H1 (cell line): Measurements from ENCODE around the gene HOMER3. TPM values are rescaled to one million over a fixed set of nuclear protein-coding genes. Genes with fewer than 3 reads are reported as not detected.
A peak's percentile ranks its signal among the peaks of the same experiment; 100 is the strongest.

Source experiments
- CTCF ChIA-PET: fragments of 300-600 bp; sonication (Branson Sonifier 250); formaldehyde crosslinking; loops from one replicate; lab custom pipeline; 2021; ENCODE audit not compliant: partially characterized antibody; lab: Charles Lee
- POLR2A ChIA-PET: fragments of 300-600 bp; sonication (Branson Sonifier 250); formaldehyde crosslinking; loops from one replicate; lab custom pipeline; 2021; ENCODE audit warnings: inconsistent platforms; ENCODE audit not compliant: partially characterized antibody; lab: Charles Lee
- DNase-seq, 2 experiments: peaks; one replicate each; pipeline versions ENCODE4 v3.0.0 to v3.0.0-alpha.2; 2010 to 2022; ENCODE audit warnings: low spot score in 2 of 2, low read depth in 1 of 2, mixed read lengths in 1 of 2
- FAIRE-seq: peaks from 2 replicates; lab custom pipeline; 2011; peaks lifted over from hg19 to GRCh38; lab: Jason Lieb, UNC
- H2AFZ ChIP-seq: 2 replicates; pipeline ENCODE4 v1.8.1; 2012; ENCODE audit warnings: low read length, inconsistent platforms
- H2AK5ac ChIP-seq: 2 replicates; pipeline ENCODE4 v1.6.1; 2013; ENCODE audit warnings: low read depth, low read length
- H2BK120ac ChIP-seq: replicated peaks from 2 replicates; pipeline ENCODE3; 2013; ENCODE audit warnings: low read depth, low read length, inconsistent platforms
- H2BK12ac ChIP-seq: 2 replicates; pipeline ENCODE4 v1.6.1; 2013; ENCODE audit warnings: low read depth, low read length
- H2BK15ac ChIP-seq: 2 replicates; pipeline ENCODE4 v1.6.1; 2013; ENCODE audit warnings: low read length
- H2BK20ac ChIP-seq: 2 replicates; pipeline ENCODE4 v1.6.1; 2013; ENCODE audit warnings: low read length
- H2BK5ac ChIP-seq: 2 replicates; pipeline ENCODE4 v1.6.1; 2013; ENCODE audit warnings: low read depth, low read length
- H3K14ac ChIP-seq: 2 replicates; pipeline ENCODE4 v1.6.1; 2013; ENCODE audit warnings: inconsistent platforms; ENCODE audit not compliant: insufficient read length
- H3K18ac ChIP-seq: 2 replicates; pipeline ENCODE4 v1.6.1; 2013; ENCODE audit warnings: low read length; ENCODE audit errors: extremely low read depth
- H3K23ac ChIP-seq: 2 replicates; pipeline ENCODE4 v1.6.1; 2013; ENCODE audit warnings: inconsistent platforms; ENCODE audit not compliant: insufficient read length
- H3K23me2 ChIP-seq: 2 replicates; pipeline ENCODE4 v1.6.1; 2013; ENCODE audit warnings: low read depth, low read length
- H3K27ac ChIP-seq: 2 replicates; pipeline ENCODE4 v1.6.1; 2011; ENCODE audit warnings: low read depth, low read length, inconsistent platforms
- H3K27me3 ChIP-seq, 4 experiments: replicated peaks in 1 of 4; 1 replicate in 1 of 4; 2 replicates in 3 of 4; pipeline versions ENCODE4 v1.6.1 to v1.8.1; 2011 to 2013; ENCODE audit warnings: low read length in 3 of 4, mild to moderate bottlenecking in 3 of 4, inconsistent platforms in 2 of 4, mixed read lengths in 2 of 4, moderate library complexity in 1 of 4; ENCODE audit not compliant: control insufficient read depth in 3 of 4, insufficient read depth in 3 of 4; ENCODE audit errors: extremely low read depth in 1 of 4
- H3K36me3 ChIP-seq, 4 experiments: 2 replicates each; pipeline versions ENCODE4 v1.6.1 to v1.8.1; 2011 to 2013; ENCODE audit warnings: mild to moderate bottlenecking in 4 of 4, low read length in 3 of 4, moderate library complexity in 2 of 4, control low read depth in 1 of 4, inconsistent platforms in 1 of 4; ENCODE audit not compliant: insufficient read depth in 4 of 4, control insufficient read depth in 2 of 4
- H3K4ac ChIP-seq: replicated peaks from 2 replicates; pipeline ENCODE3; 2013; ENCODE audit warnings: low read length, low read depth, mixed read lengths, inconsistent platforms; ENCODE audit not compliant: insufficient read length
- H3K4me1 ChIP-seq, 4 experiments: replicated peaks in 1 of 4; 1 replicate in 1 of 4; 2 replicates in 3 of 4; pipeline versions ENCODE4 v1.6.1 to v1.8.1; 2011 to 2013; ENCODE audit warnings: low read length in 3 of 4, inconsistent platforms in 2 of 4, mixed read lengths in 1 of 4; ENCODE audit not compliant: insufficient read depth in 4 of 4, control insufficient read depth in 3 of 4
- H3K4me2 ChIP-seq, 2 experiments: 2 replicates each; pipeline versions ENCODE4 v1.6.1 to v1.8.1; 2011 to 2013; ENCODE audit warnings: low read depth in 2 of 2, low read length in 2 of 2, control low read depth in 1 of 2, inconsistent platforms in 1 of 2, mild to moderate bottlenecking in 1 of 2; ENCODE audit not compliant: insufficient read depth in 1 of 2
- H3K4me3 ChIP-seq, 4 experiments: fragments of 200-600, 300-600 bp in 1 of 4; sonication (generic), shearing (Covaris generic), sonication (Bioruptor Twin) in 1 of 4; 2 replicates each; pipeline versions ENCODE4 v1.5.1 to v1.8.1; 2011 to 2016; ENCODE audit warnings: low read length in 4 of 4, low read depth in 3 of 4, control low read depth in 2 of 4, inconsistent platforms in 2 of 4, mild to moderate bottlenecking in 2 of 4, mixed read lengths in 1 of 4, moderate library complexity in 1 of 4; ENCODE audit not compliant: insufficient read depth in 2 of 4; ENCODE audit errors: extremely low read depth in 1 of 4
- H3K56ac ChIP-seq: replicated peaks from 2 replicates; pipeline ENCODE3; 2013; ENCODE audit warnings: low read depth, mild to moderate bottlenecking, mixed read lengths, low read length, inconsistent platforms; ENCODE audit not compliant: insufficient read length
- H3K79me1 ChIP-seq: 2 replicates; pipeline ENCODE4 v1.6.1; 2013; ENCODE audit warnings: low read depth, low read length, control low read depth
- H3K79me2 ChIP-seq, 2 experiments: 2 replicates each; pipeline versions ENCODE4 v1.6.1 to v1.8.1; 2012 to 2013; ENCODE audit warnings: low read length in 2 of 2, mild to moderate bottlenecking in 2 of 2, inconsistent platforms in 1 of 2; ENCODE audit not compliant: insufficient read depth in 2 of 2, control insufficient read depth in 1 of 2
- H3K9ac ChIP-seq, 4 experiments: replicated peaks in 1 of 4; 1 replicate in 1 of 4; 2 replicates in 3 of 4; pipeline versions ENCODE4 v1.6.1 to v1.8.1; 2011 to 2013; ENCODE audit warnings: low read depth in 3 of 4, low read length in 3 of 4, control low read depth in 2 of 4, mild to moderate bottlenecking in 2 of 4, moderate library complexity in 2 of 4, inconsistent platforms in 1 of 4; ENCODE audit errors: extremely low read depth in 1 of 4
- H3K9me3 ChIP-seq, 2 experiments: 2 replicates each; pipeline versions ENCODE4 v1.6.1 to v1.8.1; 2012 to 2013; ENCODE audit warnings: mild to moderate bottlenecking in 2 of 2, moderate library complexity in 2 of 2, control low read depth in 1 of 2, inconsistent platforms in 1 of 2, low read depth in 1 of 2, low read length in 1 of 2, mixed read lengths in 1 of 2; ENCODE audit not compliant: insufficient read depth in 2 of 2
- H4K20me1 ChIP-seq, 2 experiments: replicated peaks in 1 of 2; 2 replicates each; pipeline versions ENCODE3 to v1.8.1; 2011 to 2013; ENCODE audit warnings: inconsistent platforms in 2 of 2, low read length in 2 of 2, mild to moderate bottlenecking in 1 of 2; ENCODE audit not compliant: insufficient read depth in 2 of 2, control insufficient read depth in 1 of 2
- H4K5ac ChIP-seq: 2 replicates; pipeline ENCODE4 v1.6.1; 2013; ENCODE audit warnings: low read length, low read depth, mixed read lengths, inconsistent platforms; ENCODE audit not compliant: insufficient read length
- H4K8ac ChIP-seq: 2 replicates; pipeline ENCODE4 v1.8.0; 2013; ENCODE audit warnings: mild to moderate bottlenecking, moderate library complexity, low read length, inconsistent platforms; ENCODE audit not compliant: insufficient read depth; ENCODE audit errors: extremely low read depth
- H4K91ac ChIP-seq: replicated peaks from 2 replicates; pipeline ENCODE3; 2013; ENCODE audit warnings: low read length, mixed read lengths, inconsistent platforms; ENCODE audit not compliant: insufficient read length
- CEBPB ChIP-seq: IDR thresholded peaks from 2 replicates; pipeline ENCODE4 v1.6.1; 2012; ENCODE audit warnings: low read depth, low read length
- GTF2F1 ChIP-seq: IDR thresholded peaks from 2 replicates; pipeline ENCODE4 v1.6.1; 2012; ENCODE audit warnings: low read depth, low read length, improper control_type of control experiment, borderline replicate concordance
- HDAC6 ChIP-seq: IDR thresholded peaks from one replicate; pipeline ENCODE4 v1.7.1; 2012; ENCODE audit warnings: low read depth, mild to moderate bottlenecking, inconsistent platforms, low read length, moderate library complexity
- JUN ChIP-seq: IDR thresholded peaks from 2 replicates; pipeline ENCODE4 v1.6.1; 2011; ENCODE audit warnings: low read depth, mild to moderate bottlenecking, improper control_type of control experiment, low read length
- JUND ChIP-seq: IDR thresholded peaks from 2 replicates; pipeline ENCODE4 v1.6.1; 2011; ENCODE audit warnings: mild to moderate bottlenecking, improper control_type of control experiment, low read length
- KDM1A ChIP-seq: fragments of 200-600, 300-600 bp; sonication (generic); IDR thresholded peaks from 2 replicates; pipeline ENCODE4 v1.7.1; 2016; ENCODE audit warnings: mild to moderate bottlenecking, low read length, borderline replicate concordance
- PHF8 ChIP-seq: fragments of 200-600 bp; sonication (generic); conservative IDR thresholded peaks from 2 replicates; pipeline ENCODE4 v1.7.1; 2012; ENCODE audit warnings: low read depth, mild to moderate bottlenecking, inconsistent platforms, low read length, moderate library complexity
- SP2 ChIP-seq: IDR thresholded peaks from 2 replicates; pipeline ENCODE4 v1.6.1; 2012; ENCODE audit warnings: mild to moderate bottlenecking, low read length, inconsistent platforms
- SP4 ChIP-seq: IDR thresholded peaks from 2 replicates; pipeline ENCODE4 v1.6.1; 2012; ENCODE audit warnings: low read length, inconsistent platforms
- TBP ChIP-seq: IDR thresholded peaks from 2 replicates; pipeline ENCODE4 v1.6.1; 2011; ENCODE audit warnings: low read depth, low read length, improper control_type of control experiment
- WGBS, 2 experiments: shearing (Covaris generic) in 1 of 2; methylation state at CpG; one replicate each; pipeline versions ENCODE4 v1.1.6 to v1.1.7; 2013 to 2015; ENCODE audit warnings: low lambda C conversion rate in 2 of 2, mixed read lengths in 2 of 2, inconsistent platforms in 1 of 2, low coverage in 1 of 2, missing lambda C conversion rate in 1 of 2; ENCODE audit not compliant: insufficient replicate concordance in 2 of 2, insufficient coverage in 1 of 2, insufficient read length in 1 of 2; ENCODE audit errors: extremely low coverage in 1 of 2, missing lambda C conversion rate in 1 of 2; 5-methylcytosine and 5-hydroxymethylcytosine counted together
- polyA plus RNA-seq, 7 experiments: library from polyadenylated mRNA; depleted of rRNA in 3 of 7; stranded (reverse) in 5 of 7; unstranded in 2 of 7; fragments of >200 nt in 5 of 7; fragments of 200-250 nt in 2 of 7; gene quantifications; 1 replicate in 5 of 7; 2 replicates in 1 of 7; 4 replicates in 1 of 7; pipeline versions ENCODE4 v1.2.1 to v1.2.3, GENCODE V29; 2011 to 2013; ENCODE audit warnings: missing spikeins in 2 of 7, mixed read lengths in 2 of 7
- total RNA-seq: library from RNA; stranded (reverse); fragmentation: NEBNext Ultra II Directional; extraction: Animal tissue kit (Norgen Biotek cat#: 25700); gene quantifications from 2 replicates; pipeline ENCODE4 v1.2.1, GENCODE V29; 2021
- TF ChIP-seq, protein P1 (sequence below), 3 experiments: IDR thresholded peaks; 1 replicate in 2 of 3; 2 replicates in 1 of 3; pipeline versions ENCODE4 v1.5.1 to v1.6.1; 2011; ENCODE audit warnings: low read length in 3 of 3, mild to moderate bottlenecking in 3 of 3, inconsistent platforms in 2 of 3, low read depth in 1 of 3, moderate library complexity in 1 of 3; ENCODE audit not compliant: insufficient read depth in 1 of 3; ENCODE audit errors: control extremely low read depth in 1 of 3

Gene HOMER3
- total and polyA plus RNA-seq, 2 of the 8 experiments (the other 6 are each of a cell fraction or from before 2014, with no cell fraction given) = 28.3 to 41.6 TPM

DNA sequence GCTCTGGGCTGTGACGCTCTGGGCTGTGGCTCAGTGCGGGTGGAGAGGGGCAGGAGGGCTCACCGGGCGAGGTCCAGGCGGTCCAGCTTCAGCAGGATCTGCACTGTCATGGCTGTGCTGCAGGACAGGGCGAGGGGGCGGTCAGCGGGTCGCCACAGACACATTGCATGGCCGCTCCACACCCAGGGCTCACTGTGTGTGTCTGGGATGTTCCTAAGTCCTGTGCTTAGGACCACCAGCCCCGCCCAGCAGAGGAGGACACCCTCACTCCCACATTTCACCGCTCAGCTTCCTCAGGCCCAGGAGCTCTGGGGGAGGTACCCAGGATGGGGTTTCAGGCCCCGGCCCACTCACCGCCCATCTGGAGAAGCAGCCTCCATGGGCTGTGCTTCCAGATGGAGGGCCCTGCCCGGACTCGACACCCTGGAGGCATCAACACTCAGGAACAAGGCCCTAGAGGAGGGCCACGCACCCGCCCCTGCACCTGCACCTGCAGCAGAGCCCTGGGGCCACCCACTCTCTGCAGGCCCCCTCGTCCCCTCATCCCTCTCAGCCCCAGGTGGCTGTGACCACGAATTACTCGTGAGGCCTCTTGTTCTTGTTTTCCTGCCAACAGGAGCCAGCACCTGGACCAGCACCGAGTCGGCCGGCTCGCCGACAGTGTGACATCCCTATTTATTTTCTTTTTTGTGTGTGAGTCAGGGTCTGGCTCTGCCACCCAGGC is 35.3 kb downstream of the HOMER3 start:
- H3K27me3 ChIP-seq = no peaks in the 10 kb centered on the region
- no peak overlapping the region for H3K23ac ChIP-seq
- H3K4ac ChIP-seq = no peak overlapping the region
- H3K18ac ChIP-seq = no peak overlapping the region
- no peak overlapping the region for H4K5ac ChIP-seq
- H3K9me3 ChIP-seq = no peaks in the 10 kb centered on the region
- peaks cover 0 to 12% of the 10 kb centered on the region in 2 experiments for H4K20me1 ChIP-seq
- ChIA-PET POLR2A (interaction anchor here (1.2 to 4.5 kb wide), 4 partner anchors 8 to 13 kb away, joined by 3 to 21 read pairs (median 6); partner anchors contain the start of genes COPE and DDX49), CTCF (interaction anchor here (1.9 to 7.8 kb wide), 3 partner anchors 10 to 13 kb away, joined by 5 to 34 read pairs (median 13); partner anchors contain the start of genes COPE and DDX49)
- no peak overlapping the region for H2BK5ac ChIP-seq
- no peak overlapping the region for H4K91ac ChIP-seq
- WGBS, 2 experiments = 95% methylated on average over 24 of the region's 26 CpGs; no CpG with 5 or more reads in 1 of the 2 experiments
- H3K4me1 ChIP-seq = no peaks in the 10 kb centered on the region
- H2BK12ac ChIP-seq = no peak overlapping the region
- peaks cover 0 to 28% (median 5%) of the 10 kb centered on the region in 4 experiments; a peak in 5 of 8 replicates for H3K36me3 ChIP-seq
- H3K4me3 ChIP-seq = no peak overlapping the region
- no peaks in the 10 kb centered on the region for H3K79me1 ChIP-seq
- no peak overlapping the region for H3K27ac ChIP-seq
- H4K8ac ChIP-seq = peak overlapping the region; percentile 25; the same call in 1 of the 2 replicates
- FAIRE-seq = no peak
- H3K56ac ChIP-seq = no peak overlapping the region
- H3K4me2 ChIP-seq = no peak overlapping the region
- no peak overlapping the region for H2AK5ac ChIP-seq
- H3K79me2 ChIP-seq = no peaks in the 10 kb centered on the region
- H3K23me2 ChIP-seq = no peaks in the 10 kb centered on the region
- H3K14ac ChIP-seq = no peak overlapping the region
- no peak overlapping the region for H2BK120ac ChIP-seq
- H3K9ac ChIP-seq = no peak overlapping the region
- no peak for DNase-seq
- H2BK15ac ChIP-seq = no peak overlapping the region
- H2BK20ac ChIP-seq = no peak overlapping the region
- no peak overlapping the region for H2AFZ ChIP-seq
- TF ChIP-seq HDAC6 (no peak), TBP (no peak), JUN (no peak), KDM1A (no peak), PHF8 (no peak), CEBPB (no peak), GTF2F1 (no peak), JUND (no peak), SP2 (no peak), SP4 (no peak)
- TF ChIP-seq, protein P1, sequence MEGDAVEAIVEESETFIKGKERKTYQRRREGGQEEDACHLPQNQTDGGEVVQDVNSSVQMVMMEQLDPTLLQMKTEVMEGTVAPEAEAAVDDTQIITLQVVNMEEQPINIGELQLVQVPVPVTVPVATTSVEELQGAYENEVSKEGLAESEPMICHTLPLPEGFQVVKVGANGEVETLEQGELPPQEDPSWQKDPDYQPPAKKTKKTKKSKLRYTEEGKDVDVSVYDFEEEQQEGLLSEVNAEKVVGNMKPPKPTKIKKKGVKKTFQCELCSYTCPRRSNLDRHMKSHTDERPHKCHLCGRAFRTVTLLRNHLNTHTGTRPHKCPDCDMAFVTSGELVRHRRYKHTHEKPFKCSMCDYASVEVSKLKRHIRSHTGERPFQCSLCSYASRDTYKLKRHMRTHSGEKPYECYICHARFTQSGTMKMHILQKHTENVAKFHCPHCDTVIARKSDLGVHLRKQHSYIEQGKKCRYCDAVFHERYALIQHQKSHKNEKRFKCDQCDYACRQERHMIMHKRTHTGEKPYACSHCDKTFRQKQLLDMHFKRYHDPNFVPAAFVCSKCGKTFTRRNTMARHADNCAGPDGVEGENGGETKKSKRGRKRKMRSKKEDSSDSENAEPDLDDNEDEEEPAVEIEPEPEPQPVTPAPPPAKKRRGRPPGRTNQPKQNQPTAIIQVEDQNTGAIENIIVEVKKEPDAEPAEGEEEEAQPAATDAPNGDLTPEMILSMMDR (IDR thresholded peaks at IDR 0.05; ENCODE audit: control extremely low read depth in 1 of 3, insufficient read depth in 1 of 3, low read depth in 1 of 3, low read length in 3 of 3) = no peak
